Mesendoderm (in vitro differentiated cells): Measurements from ENCODE around the gene CBFA2T2.

ENCODE experiments used
- DNase-seq: peaks from one replicate; pipeline ENCODE4 v3.0.0; 2013
- H2AK5ac ChIP-seq: 2 replicates; pipeline ENCODE4 v1.6.1; 2013; ENCODE audit warnings: low read length, inconsistent platforms
- H2BK120ac ChIP-seq: 2 replicates; pipeline ENCODE4 v1.6.1; 2013; ENCODE audit warnings: low read depth, mild to moderate bottlenecking, low read length, moderate library complexity, mixed read lengths
- H2BK15ac ChIP-seq: replicated peaks from 2 replicates; pipeline ENCODE4 v1.6.1; 2013; ENCODE audit warnings: low read depth, mild to moderate bottlenecking, moderate library complexity
- H2BK5ac ChIP-seq: 2 replicates; pipeline ENCODE4 v1.6.1; 2013; ENCODE audit warnings: low read length, inconsistent platforms
- H3K18ac ChIP-seq: 2 replicates; pipeline ENCODE4 v1.6.1; 2013; ENCODE audit warnings: mild to moderate bottlenecking, low read length, mixed read lengths
- H3K23ac ChIP-seq: one replicate; pipeline ENCODE4 v1.6.1; 2013; ENCODE audit warnings: low read length
- H3K27ac ChIP-seq: 2 replicates; pipeline ENCODE4 v1.5.1; 2013; ENCODE audit warnings: low read depth, mild to moderate bottlenecking, inconsistent platforms, low read length, moderate library complexity
- H3K27me3 ChIP-seq: 2 replicates; pipeline ENCODE4 v1.6.1; 2013; ENCODE audit warnings: low read length, control low read depth, mild to moderate bottlenecking, inconsistent platforms; ENCODE audit not compliant: insufficient read depth, poor library complexity
- H3K36me3 ChIP-seq: 2 replicates; pipeline ENCODE4 v1.6.1; 2013; ENCODE audit warnings: low read length, inconsistent platforms; ENCODE audit not compliant: control insufficient read depth, insufficient read depth
- H3K4ac ChIP-seq: one replicate; pipeline ENCODE4 v1.6.1; 2013; ENCODE audit warnings: low read depth, mild to moderate bottlenecking, low read length, moderate library complexity
- H3K4me1 ChIP-seq: 2 replicates; pipeline ENCODE4 v1.6.1; 2013; ENCODE audit warnings: low read depth, low read length, inconsistent platforms; ENCODE audit not compliant: control insufficient read depth
- H3K4me2 ChIP-seq: 2 replicates; pipeline ENCODE4 v1.6.1; 2013; ENCODE audit warnings: low read length
- H3K4me3 ChIP-seq: 2 replicates; pipeline ENCODE4 v1.5.1; 2013; ENCODE audit warnings: mild to moderate bottlenecking, low read length
- H3K56ac ChIP-seq: one replicate; pipeline ENCODE4 v1.6.1; 2013; ENCODE audit warnings: low read length
- H3K79me1 ChIP-seq: 2 replicates; pipeline ENCODE4 v1.6.1; 2013; ENCODE audit warnings: low read length, inconsistent platforms
- H3K79me2 ChIP-seq: 2 replicates; pipeline ENCODE4 v1.6.1; 2013; ENCODE audit warnings: mild to moderate bottlenecking, low read length; ENCODE audit not compliant: control insufficient read depth, insufficient read depth
- H3K9ac ChIP-seq: 2 replicates; pipeline ENCODE4 v1.6.1; 2013; ENCODE audit warnings: low read length, inconsistent platforms
- H4K5ac ChIP-seq: one replicate; pipeline ENCODE4 v1.6.1; 2013; ENCODE audit warnings: low read length
- H4K8ac ChIP-seq: one replicate; pipeline ENCODE4 v1.6.1; 2013; ENCODE audit warnings: low read depth, mild to moderate bottlenecking, control low read depth, low read length, moderate library complexity
- WGBS: extraction: QIAGEN DNeasy Blood & Tissue Kit; methylation state at CpG from one replicate; pipeline ENCODE4 v1.1.7; 2013; ENCODE audit warnings: low lambda C conversion rate, missing lambda C conversion rate; ENCODE audit not compliant: insufficient coverage; ENCODE audit errors: extremely low coverage; 5-methylcytosine and 5-hydroxymethylcytosine counted together

Gene CBFA2T2

GRCh38 chr20:33664085-33664761, 174.3 kb downstream of the CBFA2T2 start:
- no peaks in the 10 kb centered on the region for H3K79me2 ChIP-seq
- no peak overlapping the region for H4K8ac ChIP-seq
- peak overlapping the region; percentile 17 for H2AK5ac ChIP-seq
- no peak overlapping the region for H2BK120ac ChIP-seq
- H3K56ac ChIP-seq, result peak overlapping the region; percentile 98
- no peak overlapping the region for H2BK15ac ChIP-seq
- peak overlapping the region; percentile 18 for H3K4ac ChIP-seq
- H3K36me3 ChIP-seq, result peaks cover 3% of the 10 kb centered on the region
- peak overlapping the region; percentile 98 for H3K23ac ChIP-seq
- peak overlapping the region; percentile 10 for H3K4me3 ChIP-seq
- H3K4me1 ChIP-seq, result peaks cover 8% of the 10 kb centered on the region
- H3K4me2 ChIP-seq, result peak overlapping the region; percentile 45
- H3K18ac ChIP-seq, result peak overlapping the region; percentile 41
- peak; percentile 37 for DNase-seq
- H3K27ac ChIP-seq, result peak overlapping the region; percentile 71
- H2BK5ac ChIP-seq, result peak overlapping the region; percentile 54
- no CpG with 5 or more reads among the region's 9 CpGs for WGBS
- H3K79me1 ChIP-seq, result no peaks in the 10 kb centered on the region
- peak overlapping the region; percentile 10 for H4K5ac ChIP-seq
- H3K9ac ChIP-seq, result peak overlapping the region; percentile 94
- H3K27me3 ChIP-seq, result no peaks in the 10 kb centered on the region

GRCh38 chr20:33664762-33665144, 174.9 kb downstream of the CBFA2T2 start:
- H3K18ac ChIP-seq, result no peak overlapping the region
- no peak overlapping the region for H2BK5ac ChIP-seq
- H3K23ac ChIP-seq, result no peak overlapping the region
- H3K4ac ChIP-seq, result no peak overlapping the region
- no peak overlapping the region for H3K56ac ChIP-seq
- H3K4me3 ChIP-seq, result no peak overlapping the region
- no peak overlapping the region for H2BK15ac ChIP-seq
- H3K27me3 ChIP-seq, result no peaks in the 10 kb centered on the region
- no CpG with 5 or more reads among the region's 2 CpGs for WGBS
- H3K9ac ChIP-seq, result no peak overlapping the region
- no peak overlapping the region for H2BK120ac ChIP-seq
- peaks cover 3% of the 10 kb centered on the region for H3K36me3 ChIP-seq
- H3K4me2 ChIP-seq, result no peak overlapping the region
- H4K8ac ChIP-seq, result no peak overlapping the region
- H3K79me2 ChIP-seq, result no peaks in the 10 kb centered on the region
- H3K79me1 ChIP-seq, result no peaks in the 10 kb centered on the region
- no peak overlapping the region for H3K27ac ChIP-seq
- H4K5ac ChIP-seq, result no peak overlapping the region
- H3K4me1 ChIP-seq, result peaks cover 8% of the 10 kb centered on the region
- H2AK5ac ChIP-seq, result peak overlapping the region; percentile 11
- DNase-seq, result no peak

- H3K4me2 ChIP-seq, result peak within 1 kb of the TSS; percentile 42
- no CpG with 5 or more reads among the region's 50 CpGs for WGBS
- no peaks in the 10 kb centered on the region for H3K79me1 ChIP-seq
- no peak within 1 kb of the TSS for H4K8ac ChIP-seq
- H3K56ac ChIP-seq, result peak within 1 kb of the TSS; percentile 84
- H3K4ac ChIP-seq, result no peak within 1 kb of the TSS
- H3K79me2 ChIP-seq, result no peaks in the 10 kb centered on the region
- H2BK5ac ChIP-seq, result no peak within 1 kb of the TSS
- no peak within 1 kb of the TSS for H2AK5ac ChIP-seq
- H3K4me1 ChIP-seq, result peaks cover 8% of the 10 kb centered on the region
- H3K27me3 ChIP-seq, result no peaks in the 10 kb centered on the region
- H3K18ac ChIP-seq, result no peak within 1 kb of the TSS
- peaks cover 5% of the 10 kb centered on the region for H3K36me3 ChIP-seq
- no peak within 1 kb of the TSS for H3K23ac ChIP-seq
- peak within 1 kb of the TSS; percentile 66 for H3K9ac ChIP-seq
- no peak within 1 kb of the TSS for H4K5ac ChIP-seq
- DNase-seq, result peak; percentile 95
- no peak within 1 kb of the TSS for H2BK120ac ChIP-seq
- no peak within 1 kb of the TSS for H3K27ac ChIP-seq
- H3K4me3 ChIP-seq, result no peak within 1 kb of the TSS
- H2BK15ac ChIP-seq, result no peak within 1 kb of the TSS
Measured at GRCh38 chr20:33666293-33667244, 176.7 kb downstream of the CBFA2T2 start, which contains the start of gene ACTL10. Gene ACTL10, plus strand, starts transcription at chr20:33666943. Its CDS starts 555 bp downstream, at chr20:33667498.

GRCh38 chr20:33667245-33667675, 177.4 kb downstream of the CBFA2T2 start:
- H2AK5ac ChIP-seq, result no peak overlapping the region
- no peaks in the 10 kb centered on the region for H3K27me3 ChIP-seq
- no peak for DNase-seq
- no peak overlapping the region for H3K4me3 ChIP-seq
- H3K79me2 ChIP-seq, result no peaks in the 10 kb centered on the region
- peaks cover 5% of the 10 kb centered on the region for H3K36me3 ChIP-seq
- H4K5ac ChIP-seq, result no peak overlapping the region
- H2BK5ac ChIP-seq, result no peak overlapping the region
- peaks cover 8% of the 10 kb centered on the region for H3K4me1 ChIP-seq
- no peak overlapping the region for H3K23ac ChIP-seq
- no peak overlapping the region for H4K8ac ChIP-seq
- peak overlapping the region; percentile 84 for H3K56ac ChIP-seq
- H3K4me2 ChIP-seq, result peak overlapping the region; percentile 42
- H2BK15ac ChIP-seq, result no peak overlapping the region
- no peaks in the 10 kb centered on the region for H3K79me1 ChIP-seq
- H3K4ac ChIP-seq, result no peak overlapping the region
- no peak overlapping the region for H3K27ac ChIP-seq
- H2BK120ac ChIP-seq, result no peak overlapping the region
- peak overlapping the region; percentile 66 for H3K9ac ChIP-seq
- WGBS, result no CpG with 5 or more reads among the region's 55 CpGs
- H3K18ac ChIP-seq, result no peak overlapping the region

- no peak overlapping the region for H4K5ac ChIP-seq
- no CpG with 5 or more reads among the region's 47 CpGs for WGBS
- H3K4me1 ChIP-seq, result peaks cover 9% of the 10 kb centered on the region
- peak overlapping the region; percentile 42 for H3K4me2 ChIP-seq
- H3K23ac ChIP-seq, result no peak overlapping the region
- no peak overlapping the region for H3K4me3 ChIP-seq
- no peak overlapping the region for H3K4ac ChIP-seq
- H3K27ac ChIP-seq, result no peak overlapping the region
- peak; percentile 75 for DNase-seq
- H2BK15ac ChIP-seq, result no peak overlapping the region
- peaks cover 5% of the 10 kb centered on the region for H3K36me3 ChIP-seq
- H3K56ac ChIP-seq, result peak overlapping the region; percentile 84
- H2AK5ac ChIP-seq, result no peak overlapping the region
- no peak overlapping the region for H2BK5ac ChIP-seq
- H2BK120ac ChIP-seq, result no peak overlapping the region
- H3K79me2 ChIP-seq, result no peaks in the 10 kb centered on the region
- H4K8ac ChIP-seq, result no peak overlapping the region
- H3K18ac ChIP-seq, result no peak overlapping the region
- H3K9ac ChIP-seq, result peak overlapping the region; percentile 66
- peaks cover 2% of the 10 kb centered on the region for H3K79me1 ChIP-seq
- no peaks in the 10 kb centered on the region for H3K27me3 ChIP-seq
Measured at GRCh38 chr20:33667676-33668465, 178.0 kb downstream of the CBFA2T2 start.
